CD4-positive, alpha-beta T cell treated with Interleukin-1 beta for 1 hour (primary cell): ENCODE data around the gene TLCD3B.
A peak's percentile ranks its signal among the peaks of the same experiment; 100 is the strongest.
"Not testable (repeated sequence)": the region's sequence is repeated elsewhere in the genome, so short reads cannot be mapped to it uniquely, and the experiment has no call there.

Source experiments
- DNase-seq, 2 donors: peaks; one replicate each; pipeline ENCODE4 v3.0.0-alpha.2; 2020 to 2022

The TLCD3B gene

GRCh38 chr16:30025156-30025555, 5.9 kb downstream of the TLCD3B start:
- no peak for DNase-seq

DNA sequence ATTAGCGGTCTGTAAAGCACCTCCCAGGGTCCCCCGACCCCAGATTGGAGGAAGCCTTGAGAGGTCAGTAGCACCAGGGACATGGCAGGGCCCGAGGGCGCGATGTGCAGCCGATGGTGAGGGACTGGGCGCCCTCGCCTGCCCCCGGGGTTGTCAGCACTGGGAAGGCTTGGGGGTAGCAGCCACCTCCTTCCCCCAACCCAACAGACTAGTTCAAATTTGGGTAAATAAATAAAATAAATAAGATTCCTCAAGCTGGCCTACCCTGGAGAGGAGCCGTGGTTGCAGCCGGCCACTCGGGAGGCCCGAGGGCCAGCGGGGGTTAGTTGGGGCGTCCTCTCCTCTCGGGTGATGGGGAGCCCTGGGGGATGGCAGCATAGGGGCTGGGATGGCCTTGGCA, 6.6 kb downstream of the TLCD3B start:
- no peak for DNase-seq

DNA sequence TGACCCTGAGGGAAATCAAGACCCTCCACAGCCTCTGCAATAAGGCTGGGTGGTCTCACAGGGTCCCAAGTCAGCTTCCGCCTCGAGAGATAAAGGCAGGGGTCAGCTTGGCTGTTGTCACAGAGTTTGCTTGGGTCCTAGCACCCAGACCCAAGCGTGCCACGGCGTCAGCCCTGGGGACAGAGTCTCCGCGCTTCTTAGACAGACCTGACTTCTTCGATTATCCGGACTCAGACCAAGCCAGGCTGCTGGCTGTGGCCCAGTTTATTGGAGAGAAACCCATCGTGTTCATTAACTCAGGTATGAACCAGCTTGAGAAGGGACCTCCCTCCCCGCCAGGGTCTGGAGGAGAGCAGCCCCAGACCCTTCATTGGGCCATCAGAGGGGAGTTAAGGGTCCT, 7.5 kb downstream of the TLCD3B start:
- no peak for DNase-seq

DNA sequence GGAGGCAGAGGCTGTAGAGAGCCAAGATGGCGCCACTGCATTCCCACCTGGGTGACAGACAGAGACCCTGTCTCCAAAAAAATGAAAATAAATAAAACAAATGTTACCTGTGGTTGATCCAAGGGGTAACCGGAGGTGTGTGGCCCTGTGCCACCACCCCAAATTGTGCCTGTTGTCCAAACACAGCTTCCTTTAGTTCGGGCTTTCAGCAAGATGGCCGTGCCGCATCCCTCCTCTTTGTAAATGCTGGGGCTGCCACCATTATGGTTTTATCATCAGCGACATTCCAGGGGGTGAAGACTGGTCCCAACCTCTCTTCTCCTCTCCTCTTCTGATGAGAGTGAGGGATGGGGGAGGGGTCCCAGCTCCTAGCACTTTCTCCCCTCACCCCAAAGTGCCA, 8.2 kb downstream of the TLCD3B start, which contains the start of gene C16orf92:
Gene C16orf92 (plus strand): TSS at position 312 of the 400 bp plus-strand sequence. CDS start 143 bp downstream, outside the sequence.
- no peak for DNase-seq

- no peak for DNase-seq
Measured at GRCh38 chr16:30018731-30019158, 12.3 kb downstream of the TLCD3B start.

- not testable (repeated sequence) for DNase-seq
Measured at GRCh38 chr16:30017937-30018336, 13.1 kb downstream of the TLCD3B start.

DNA sequence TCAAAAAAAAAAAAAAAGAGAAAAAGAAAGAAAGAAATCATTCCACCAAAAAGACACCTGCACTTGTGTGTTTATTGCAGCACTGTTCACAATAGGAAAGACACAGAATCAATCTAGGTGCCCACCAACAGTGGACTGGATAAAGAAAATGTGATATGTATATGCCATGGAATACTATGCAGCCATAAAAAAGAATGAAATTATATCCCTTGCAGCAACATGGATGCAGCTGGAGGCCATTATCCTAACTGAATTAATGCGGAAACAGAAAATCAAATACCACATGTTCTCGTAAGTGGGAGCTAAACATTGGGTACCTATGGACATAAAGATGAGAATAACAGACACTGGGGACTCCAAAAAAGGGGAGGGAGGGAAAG, 13.8 kb downstream of the TLCD3B start:
- DNase-seq = no peak

DNA sequence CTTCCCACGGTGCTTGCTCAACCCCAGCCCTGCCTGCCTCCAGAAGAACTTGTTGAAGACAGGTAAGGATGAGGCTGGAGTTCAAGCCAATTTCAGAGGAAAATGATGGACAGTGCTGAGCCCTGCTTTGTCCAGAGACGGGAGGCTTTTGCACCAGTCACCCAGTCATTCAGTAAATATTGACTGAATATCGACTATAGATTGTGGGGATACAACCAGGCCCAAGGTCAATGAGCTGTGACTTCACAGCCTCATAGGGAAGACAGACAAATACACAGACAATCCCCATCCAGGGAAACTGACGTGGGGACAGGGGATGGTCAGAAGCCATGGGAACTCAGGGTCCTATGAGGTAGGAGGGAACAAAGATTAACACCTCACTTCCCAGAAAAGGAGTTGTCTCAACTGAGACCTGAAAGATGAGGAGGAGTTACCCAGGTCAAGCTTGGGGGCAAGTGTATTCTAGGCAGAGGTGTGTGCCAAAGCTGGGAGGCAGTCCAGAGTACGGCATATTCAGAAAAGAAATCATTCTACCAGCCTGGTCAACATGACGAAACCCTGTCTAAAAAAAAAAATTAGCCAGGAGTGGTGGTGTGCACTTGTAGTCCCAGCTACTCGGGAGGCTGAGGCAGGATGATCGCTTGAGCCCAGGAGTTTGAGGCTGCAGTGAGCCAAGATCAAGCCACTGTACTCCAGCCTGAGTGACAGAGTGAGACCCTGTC, 14.4 kb downstream of the TLCD3B start:
- DNase-seq = no peak

DNA sequence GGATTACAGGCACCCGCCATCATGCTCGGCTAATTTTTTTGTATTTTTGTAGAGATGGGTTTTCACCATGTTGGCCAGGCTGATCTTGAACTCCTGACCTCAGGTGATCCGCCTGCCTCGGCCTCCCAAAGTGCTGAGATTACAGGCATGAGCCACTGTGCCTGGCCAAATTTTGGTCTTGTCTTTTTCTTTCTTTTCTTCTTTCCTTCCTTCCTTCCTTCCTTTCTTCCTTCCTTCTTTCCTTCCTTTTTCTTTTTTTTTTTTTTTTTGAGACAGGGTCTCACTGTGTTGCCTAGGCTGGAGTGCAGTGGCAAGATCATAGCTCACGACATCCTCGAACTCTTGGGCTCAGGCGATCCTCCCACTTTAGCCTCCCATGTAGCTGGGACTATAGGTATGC, 15.6 kb downstream of the TLCD3B start:
- not testable (repeated sequence) for DNase-seq

DNA sequence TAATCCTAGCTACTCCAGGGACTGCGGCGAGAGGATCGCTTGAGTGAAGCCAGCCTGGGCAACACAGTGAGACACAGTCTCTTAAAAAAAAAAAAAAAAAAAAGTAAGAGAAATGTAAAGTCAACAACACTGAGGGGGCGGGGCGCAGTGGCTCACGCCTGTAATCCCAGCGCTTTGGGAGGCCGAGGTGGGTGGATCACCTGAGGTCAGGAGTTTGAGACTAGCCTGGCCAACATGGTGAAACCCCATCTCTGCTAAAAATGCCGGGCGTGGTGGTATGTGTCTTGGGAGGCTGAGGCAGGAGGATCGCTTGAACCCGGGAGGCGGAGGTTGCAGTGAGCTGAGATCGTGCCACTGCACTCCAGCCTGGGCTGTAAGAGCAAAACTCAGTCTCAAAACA, 18.5 kb downstream of the TLCD3B start:
- DNase-seq = not testable (repeated sequence)

DNA sequence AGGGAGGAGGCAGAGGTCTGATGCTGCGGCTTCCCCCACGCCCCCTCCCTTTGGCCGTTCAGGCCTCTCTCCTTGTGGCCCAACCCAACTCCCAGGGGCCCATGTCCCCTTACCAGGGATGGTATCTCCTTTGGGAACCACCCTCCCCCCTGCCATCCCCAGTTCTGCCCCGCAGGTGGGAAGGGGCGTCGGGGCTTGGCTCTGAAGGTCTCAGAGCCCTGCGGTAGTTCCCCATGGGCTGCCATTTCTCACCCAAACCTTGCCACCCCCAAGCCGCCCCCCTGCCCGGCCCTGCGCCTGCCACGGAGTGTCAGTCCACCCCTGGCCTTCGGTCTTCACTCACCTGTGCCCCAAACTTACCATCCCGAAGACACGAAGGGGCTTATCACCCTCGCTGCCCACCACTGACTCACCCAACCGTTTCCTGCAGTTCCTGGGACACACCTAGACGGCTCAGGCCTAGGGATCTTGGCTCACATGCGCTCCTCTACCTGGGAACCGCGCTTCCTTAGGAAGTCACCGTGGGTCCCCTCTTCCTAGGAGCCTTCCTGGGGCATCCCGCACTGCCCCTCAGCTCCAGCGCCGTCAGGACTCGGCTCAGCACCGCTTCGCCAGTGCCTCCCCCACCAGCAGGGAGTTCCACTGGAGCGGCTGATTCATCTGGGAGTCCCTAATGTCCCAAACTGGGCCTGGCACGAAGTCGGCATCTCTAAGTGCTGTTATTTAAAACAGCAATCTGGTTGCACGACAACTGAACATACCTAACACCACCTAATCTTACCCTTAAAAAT, 19.2 kb downstream of the TLCD3B start:
- no peak for DNase-seq

- DNase-seq = peak in 1 of 2 donors; percentile 34
Measured at GRCh38 chr16:30010844-30011713, 20.0 kb downstream of the TLCD3B start, which contains the start of gene DOC2A. Gene DOC2A, minus strand, starts transcription at chr16:30011027. Its CDS starts 805 bp downstream, at chr16:30010222.

- DNase-seq = no peak
Measured at GRCh38 chr16:30009990-30010843, 20.9 kb downstream of the TLCD3B start.

- DNase-seq = no peak
Measured at GRCh38 chr16:30009085-30009862, 21.8 kb downstream of the TLCD3B start.

GRCh38 chr16:30007378-30007895, 23.6 kb downstream of the TLCD3B start:
- DNase-seq = no peak

DNA sequence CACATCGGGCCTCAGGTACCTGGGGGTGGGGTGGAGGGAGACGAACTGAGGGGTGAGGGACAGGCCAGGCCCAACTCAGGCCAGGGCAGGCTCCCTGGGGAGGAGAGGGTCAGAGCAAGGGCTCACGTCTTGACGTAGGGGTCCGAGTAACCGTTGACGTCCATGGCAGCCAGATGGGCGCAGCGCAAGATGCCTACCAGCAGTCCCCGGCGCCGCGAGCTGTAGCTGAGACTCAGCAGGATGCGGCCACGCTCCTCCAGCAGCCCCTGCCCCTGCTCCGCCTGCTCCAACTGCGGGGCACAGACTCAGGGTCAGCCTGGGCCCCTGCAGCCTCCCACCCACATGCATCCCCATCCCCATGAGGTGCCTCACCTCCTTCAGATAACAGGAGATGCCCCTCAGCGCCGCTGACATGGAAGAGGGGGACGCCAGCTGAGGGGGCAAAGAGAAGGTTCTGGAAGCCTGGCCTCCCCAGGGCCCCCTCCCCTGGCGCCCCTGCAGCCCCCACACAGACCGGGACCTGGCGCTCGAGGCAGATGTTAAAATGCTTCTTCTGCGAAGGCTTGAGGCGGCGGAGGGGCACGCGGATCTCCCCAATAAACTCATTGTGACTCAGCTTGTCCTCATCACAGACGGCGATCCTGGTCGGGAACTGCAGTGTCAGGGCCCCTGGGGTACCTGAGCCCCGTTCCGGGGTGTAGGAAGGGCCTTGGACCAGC, 24.3 kb downstream of the TLCD3B start:
- DNase-seq = no peak

DNA sequence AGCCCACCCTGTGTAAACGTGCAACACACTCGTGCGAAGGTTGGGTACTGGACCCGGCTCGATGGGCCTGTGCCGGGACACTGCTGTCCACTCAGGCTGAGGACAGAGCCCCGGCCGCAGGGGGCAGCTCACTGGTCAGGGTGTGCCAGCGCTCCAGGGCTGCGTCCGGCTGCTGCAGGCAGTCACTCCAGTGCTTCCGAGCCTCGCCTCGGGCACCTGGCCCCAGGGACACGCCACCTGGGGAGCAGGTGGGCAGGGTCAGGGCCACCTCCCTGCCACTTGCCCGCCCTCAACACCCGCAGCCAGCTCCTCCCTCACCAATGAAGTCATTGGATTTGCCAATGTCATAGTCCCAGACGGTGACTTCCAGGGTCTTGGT, 25.0 kb downstream of the TLCD3B start:
- DNase-seq = no peak

DNA sequence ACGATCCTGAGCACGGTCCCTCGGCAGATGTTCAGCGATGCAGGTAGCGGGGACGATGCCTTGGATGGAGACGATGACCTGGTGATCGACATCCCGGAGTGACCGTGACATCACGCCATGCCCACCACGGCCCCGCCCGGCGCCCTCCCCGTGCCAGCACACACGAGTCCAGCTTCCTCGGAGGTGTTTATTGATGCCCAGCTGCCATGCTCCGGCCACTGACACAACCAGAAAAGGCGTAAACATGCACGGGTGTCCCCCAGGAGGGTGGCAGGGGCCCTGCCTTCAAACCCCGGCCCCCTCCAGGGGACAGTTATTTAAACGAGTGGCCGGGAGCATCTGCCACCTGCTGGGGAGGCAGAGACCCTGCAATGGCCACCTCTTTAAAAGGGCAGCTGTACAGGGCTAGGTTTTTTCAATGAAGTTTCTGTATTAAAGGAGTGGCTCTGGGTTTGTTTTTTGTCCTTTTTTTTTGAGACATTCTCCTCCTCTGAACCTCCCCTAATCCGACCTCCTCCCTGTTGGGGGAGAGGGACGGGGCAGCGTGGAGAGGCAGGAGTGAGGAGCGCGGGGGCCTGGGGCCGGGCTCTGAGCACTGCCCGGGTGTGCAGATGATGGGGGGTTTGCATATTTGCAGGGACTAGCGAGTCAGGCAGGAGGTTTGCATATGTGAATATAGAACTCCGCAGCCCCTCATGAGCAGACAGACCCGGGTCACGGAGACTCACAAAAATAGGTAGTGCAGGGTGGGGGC, 25.6 kb downstream of the TLCD3B start:
- DNase-seq = peak; percentile 48 to 54

- no peak for DNase-seq
Measured at GRCh38 chr16:30004811-30005242, 26.2 kb downstream of the TLCD3B start.

- DNase-seq = no peak
Measured at GRCh38 chr16:30004424-30004776, 26.7 kb downstream of the TLCD3B start.
